SK-N-MC (cell line): ENCODE data around the gene FBXO11.

Experiments used
- EZH2 ChIP-seq: fragments of 200-600 bp; sonication (generic); IDR thresholded peaks from one replicate; pipeline ENCODE4 v1.6.1; 2017; ENCODE audit warnings: antibody characterized with exemption
- POLR2AphosphoS5 ChIP-seq: IDR thresholded peaks from 2 replicates; pipeline ENCODE4 v1.6.1; 2012; ENCODE audit warnings: mild to moderate bottlenecking, low read depth, low read length, borderline replicate concordance

DNA sequence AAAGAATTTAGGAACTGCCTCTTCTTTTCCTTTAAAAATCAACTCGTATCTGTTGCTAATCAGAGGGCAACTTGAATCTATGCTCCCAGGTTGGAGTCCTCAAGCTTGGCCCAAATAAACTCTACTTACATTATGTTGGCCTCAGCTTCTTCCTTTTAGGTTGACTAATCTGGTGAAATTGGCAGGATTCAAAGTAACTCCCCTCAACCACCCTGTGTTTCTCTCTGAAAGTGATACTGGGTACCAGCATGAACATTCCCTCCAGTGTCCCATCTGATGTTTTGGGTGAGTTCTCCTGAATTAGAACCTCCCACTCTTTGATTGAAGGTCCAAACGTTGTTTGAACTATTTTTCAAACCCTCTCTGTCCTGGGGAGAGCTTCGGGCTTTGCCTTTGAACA lies 164.7 kb downstream of the FBXO11 start:
- TF ChIP-seq POLR2AphosphoS5 (no peak), EZH2 (no peak)
